ENCODE results near the gene DSTN.

Gene DSTN

GRCh38 chr20:17569616-17570346 is at the start of gene DSTN:
DSTN (plus strand) TSS chr20:17570075; CDS start chr20:17570209, 134 bp downstream.
- DNase-seq = peak; percentile 97

GRCh38 chr20:17520583-17520982 is 49.3 kb upstream of the DSTN start:
- DNase-seq = no peak

- DNase-seq = peak; percentile 14
Observed at GRCh38 chr20:17522528-17522927, 47.3 kb upstream of the DSTN start.

- peak; percentile 3 for DNase-seq
Observed at GRCh38 chr20:17523326-17523725, 46.5 kb upstream of the DSTN start.

GRCh38 chr20:17524560-17524959 is 45.3 kb upstream of the DSTN start:
- peak; percentile 5 for DNase-seq

GRCh38 chr20:17525132-17525531 is 44.7 kb upstream of the DSTN start:
- DNase-seq = no peak

GRCh38 chr20:17525650-17526049 is 44.2 kb upstream of the DSTN start:
- DNase-seq = no peak

- no peak for DNase-seq
Observed at GRCh38 chr20:17529586-17529985, 40.3 kb upstream of the DSTN start.

GRCh38 chr20:17530153-17530552 is 39.7 kb upstream of the DSTN start:
- peak; percentile 16 for DNase-seq

- peak; percentile 73 for DNase-seq
Observed at GRCh38 chr20:17530716-17531664, 38.9 kb upstream of the DSTN start, which contains the start of gene BFSP1. BFSP1 (minus strand) TSS chr20:17531379; CDS start chr20:17531329, 50 bp downstream.

- no peak for DNase-seq
Observed at GRCh38 chr20:17531665-17532025, 38.2 kb upstream of the DSTN start.

GRCh38 chr20:17533396-17533795 is 36.5 kb upstream of the DSTN start:
- no peak for DNase-seq

- DNase-seq = no peak
Observed at GRCh38 chr20:17534077-17534476, 35.8 kb upstream of the DSTN start.

- DNase-seq = peak; percentile 85
Observed at GRCh38 chr20:17536944-17537444, 32.9 kb upstream of the DSTN start.

GRCh38 chr20:17537959-17538358 is 31.9 kb upstream of the DSTN start:
- no peak for DNase-seq

GRCh38 chr20:17538517-17539170 is 31.2 kb upstream of the DSTN start:
- no peak for DNase-seq

GRCh38 chr20:17541596-17541995 is 28.3 kb upstream of the DSTN start:
- DNase-seq = no peak

GRCh38 chr20:17541996-17542395 is 27.9 kb upstream of the DSTN start:
- no peak for DNase-seq

- DNase-seq = no peak
Observed at GRCh38 chr20:17542481-17542880, 27.4 kb upstream of the DSTN start.

- DNase-seq = peak; percentile 64
Observed at GRCh38 chr20:17542993-17543412, 26.9 kb upstream of the DSTN start.

- no peak for DNase-seq
Observed at GRCh38 chr20:17543531-17544131, 26.2 kb upstream of the DSTN start.

- no peak for DNase-seq
Observed at GRCh38 chr20:17545127-17545526, 24.7 kb upstream of the DSTN start.

- no peak for DNase-seq
Observed at GRCh38 chr20:17549131-17549530, 20.7 kb upstream of the DSTN start.

Measured in femur (tissue), 1 donor.